GM12878 (cell line): ENCODE measurements around the gene RAD51B. TPM values are rescaled to one million over a fixed set of nuclear protein-coding genes. Genes with fewer than 3 reads are reported as not detected.

ENCODE experiments used
- ATAC-seq: fragments of 200-7000 bp; cut with Tn5 transposase; 3 replicates; pipeline ENCODE4 v1.9.1; 2020; ENCODE audit warnings: mild to moderate bottlenecking, moderate library complexity
- BruUV-seq: library from RNA; stranded (reverse); fragments of 400-500 nt; replicated peaks from 2 replicates; lab custom pipeline; 2021; lab: Mats Ljungman, UMichigan
- CTCF ChIA-PET: fragments of 300-600 bp; sonication (Branson Sonifier 250); formaldehyde crosslinking; extraction: SDS; loops from one replicate; lab custom pipeline; 2021; ENCODE audit warnings: inconsistent platforms; lab: Yijun Ruan, JAX
- POLR2A ChIA-PET: fragments of 350-600 bp; formaldehyde crosslinking; extraction: SDS; loops from one replicate; lab custom pipeline; 2021; ENCODE audit warnings: inconsistent platforms; lab: Charles Lee
- RAD21 ChIA-PET: fragments of 300-600 bp; sonication (Branson Sonifier 250); formaldehyde crosslinking; loops from one replicate; lab custom pipeline; 2023; ENCODE audit warnings: antibody characterized with exemption; ENCODE audit not compliant: unreplicated experiment; lab: Charles Lee
- SMC1A ChIA-PET: fragments of 300-600 bp; sonication (Branson Sonifier 250); formaldehyde crosslinking; loops from one replicate; lab custom pipeline; 2023; ENCODE audit not compliant: unreplicated experiment, uncharacterized antibody; lab: Charles Lee
- DNase-seq: peaks from one replicate; pipeline ENCODE4 v3.0.0-alpha.2; 2011; ENCODE audit warnings: low read depth, low spot score
- FAIRE-seq: peaks from 3 replicates; lab custom pipeline; 2011; peaks lifted over from hg19 to GRCh38; lab: Jason Lieb, UNC
- H2AFZ ChIP-seq: 2 replicates; pipeline ENCODE4 v1.6.0; 2011; ENCODE audit warnings: low read depth, low read length, control low read depth; ENCODE audit not compliant: control insufficient read depth
- H3K27ac ChIP-seq: 2 replicates; pipeline ENCODE4 v1.5.1; 2011; ENCODE audit warnings: control low read depth; ENCODE audit not compliant: control insufficient read depth, insufficient read depth
- H3K27me3 ChIP-seq, 2 experiments: replicated peaks in 1 of 2; 2 replicates each; pipeline versions ENCODE4 v1.6.0 to v1.6.1; 2011; ENCODE audit warnings: low read length in 1 of 2; ENCODE audit not compliant: control insufficient read depth in 2 of 2, insufficient read depth in 2 of 2
- H3K36me3 ChIP-seq, 2 experiments: 2 replicates each; pipeline ENCODE4 v1.5.1; 2011; ENCODE audit warnings: low read length in 1 of 2; ENCODE audit not compliant: control insufficient read depth in 2 of 2, insufficient read depth in 2 of 2
- H3K4me1 ChIP-seq: 2 replicates; pipeline ENCODE4 v1.6.1; 2011; ENCODE audit warnings: mild to moderate bottlenecking, low read length, moderate library complexity, mixed read lengths; ENCODE audit not compliant: control insufficient read depth, insufficient read depth
- H3K4me2 ChIP-seq: 2 replicates; pipeline ENCODE4 v1.6.0; 2011; ENCODE audit warnings: control low read depth; ENCODE audit not compliant: control insufficient read depth, insufficient read depth
- H3K4me3 ChIP-seq: fragments of 200-600 bp; sonication (generic); 2 replicates; pipeline ENCODE4 v1.5.1; 2016
- H3K79me2 ChIP-seq: 2 replicates; pipeline ENCODE4 v1.6.0; 2011; ENCODE audit warnings: low read length; ENCODE audit not compliant: control insufficient read depth, insufficient read depth
- H3K9ac ChIP-seq: 2 replicates; pipeline ENCODE4 v1.8.0; 2011; ENCODE audit warnings: low read length, control low read depth, mixed read lengths; ENCODE audit not compliant: control insufficient read depth, insufficient read depth
- H3K9me3 ChIP-seq: replicated peaks from 3 replicates; pipeline ENCODE4 v1.5.1; 2011; ENCODE audit warnings: mild to moderate bottlenecking, low read length; ENCODE audit not compliant: control insufficient read depth, insufficient read depth
- H4K20me1 ChIP-seq: 2 replicates; pipeline ENCODE4 v1.6.0; 2011; ENCODE audit not compliant: control insufficient read depth, insufficient read depth
- CBFB ChIP-seq: IDR thresholded peaks from 2 replicates; pipeline ENCODE4 v1.6.1; 2016; ENCODE audit warnings: antibody characterized with exemption, low read depth
- MTA2 ChIP-seq: fragments of 450-650 bp; IDR thresholded peaks from 2 replicates; pipeline ENCODE4 v1.6.1; 2016; ENCODE audit warnings: low read depth, mild to moderate bottlenecking, moderate library complexity
- NFIC ChIP-seq: IDR thresholded peaks from 2 replicates; pipeline ENCODE4 v1.6.1; 2012; ENCODE audit warnings: low read depth, mild to moderate bottlenecking, inconsistent platforms, low read length, moderate library complexity
- PAX5 ChIP-seq: IDR thresholded peaks from 2 replicates; pipeline ENCODE4 v1.6.1; 2011; ENCODE audit warnings: low read depth, low read length, borderline replicate concordance
- RB1 ChIP-seq: fragments of 450-650 bp; formaldehyde crosslinking; IDR thresholded peaks from 2 replicates; pipeline ENCODE4 v1.6.1; 2017; ENCODE audit warnings: mild to moderate bottlenecking, borderline replicate concordance
- ZNF274 ChIP-seq: IDR thresholded peaks from one replicate; pipeline ENCODE4 v1.8.0; 2011; ENCODE audit not compliant: insufficient read length, insufficient read depth
- WGBS: methylation state at CpG from one replicate; pipeline ENCODE4 v1.1.6; 2016; ENCODE audit warnings: low lambda C conversion rate; ENCODE audit not compliant: insufficient replicate concordance, insufficient coverage; ENCODE audit errors: missing lambda C conversion rate; 5-methylcytosine and 5-hydroxymethylcytosine counted together
- in situ Hi-C: fragments of 300-500 bp; cut with MboI; formaldehyde crosslinking; loops from 9 replicates; pipeline ENCODE4 v1.14.3; 2018; ENCODE audit warnings: mixed read lengths
- intact Hi-C: fragments of 100-400 bp; cut with micrococcal nuclease; formaldehyde crosslinking; loops from one replicate; pipeline ENCODE4 v1.14.2; 2022; ENCODE audit not compliant: unreplicated experiment
- polyA plus RNA-seq, 11 experiments: library from polyadenylated mRNA; depleted of rRNA in 4 of 11; unstranded in 6 of 11; stranded (reverse) in 5 of 11; fragments of >200 nt; fragmentation: Nextera tagmentation in 4 of 11; fragmentation: Illumina TruSeq in 1 of 11; extraction: Ambion mirVana in 4 of 11; extraction: Trizol in 1 of 11; gene quantifications; 1 replicate in 1 of 11; 2 replicates in 10 of 11; pipeline versions ENCODE4 v1.2.1 to v1.2.3, GENCODE V29; 2011 to 2016; ENCODE audit warnings: inconsistent platforms in 2 of 11, missing spikeins in 2 of 11, low read depth in 1 of 11
- total RNA-seq, 4 experiments: library from RNA; depleted of rRNA in 3 of 4; stranded (reverse); fragments of >200 nt in 3 of 4; fragmentation: Illumina TruSeq in 1 of 4; extraction: Trizol in 1 of 4; gene quantifications; 2 replicates each; pipeline versions ENCODE4 v1.2.1 to v1.2.3, GENCODE V29; 2013 to 2021
- TF ChIP-seq, protein P1 (sequence below): fragments of 450-650 bp; formaldehyde crosslinking; IDR thresholded peaks from 2 replicates; pipeline ENCODE4 v1.5.0; 2022; ENCODE audit warnings: mild to moderate bottlenecking, missing genetic modification characterization

RAD51B gene
- total and polyA plus RNA-seq, 10 of the 15 experiments (the other 5 are each of a cell fraction or from before 2014, with no cell fraction given), result 9.8 to 26.8 (median 21.3) TPM

DNA sequence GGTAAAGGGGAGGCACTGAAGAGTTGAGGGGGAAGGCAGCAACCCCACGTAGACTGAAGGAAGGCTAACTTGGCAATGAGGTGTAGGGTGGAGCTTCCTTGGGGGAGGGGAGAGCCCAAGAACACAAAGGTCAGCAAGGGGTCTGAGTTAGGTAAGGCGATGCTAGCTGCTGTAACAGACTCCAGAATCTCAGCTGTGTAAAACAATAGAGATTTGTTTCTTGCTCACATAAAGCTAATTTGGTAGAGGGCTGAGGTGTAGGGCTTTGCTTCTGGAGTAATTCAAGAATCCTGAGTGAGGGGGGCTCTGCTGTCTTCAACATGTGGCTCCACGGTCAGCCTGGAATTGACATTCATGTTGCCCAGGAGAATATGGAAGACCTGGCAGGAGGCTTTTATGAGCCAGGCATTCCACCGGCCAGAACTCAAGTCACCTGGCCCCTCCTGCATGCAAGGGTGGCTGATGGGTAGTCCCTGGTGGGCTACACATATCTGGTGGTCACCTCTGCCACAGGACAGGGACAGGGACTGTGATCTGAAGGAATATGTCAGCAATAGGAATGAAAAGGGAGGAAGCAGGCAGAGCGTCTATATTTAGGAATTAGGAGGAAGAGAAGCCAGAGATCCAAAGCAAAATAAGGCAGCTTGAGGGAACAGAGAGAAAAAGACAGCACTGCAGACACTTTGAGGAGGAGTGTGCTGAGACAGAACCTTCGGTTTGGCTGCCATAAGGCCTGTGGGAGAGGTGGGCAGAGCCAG is 819.6 kb downstream of the RAD51B start:
- 51% methylated on average over 6 of the region's 6 CpGs for WGBS
- no TSS peak for BruUV-seq
- Histone ChIP-seq H3K27me3 (no peaks in the 10 kb centered on the region), H3K27ac (no peak overlapping the region), H3K4me1 (no peaks in the 10 kb centered on the region), H3K4me2 (no peak overlapping the region), H2AFZ (no peak overlapping the region), H3K9ac (no peak overlapping the region), H3K4me3 (no peak overlapping the region), H3K36me3 (no peaks in the 10 kb centered on the region), H4K20me1 (no peaks in the 10 kb centered on the region)
- intact Hi-C loops, result no loop called here
- ChIA-PET POLR2A (interaction anchor here (0.6 to 1.6 kb wide), 2 partner anchors 9 to 13 kb away, joined by 3 to 5 read pairs; no protein-coding TSS in a partner anchor), SMC1A (interaction anchor here (0.5 to 2.1 kb wide), 3 partner anchors 10 to 52 kb away, joined by 3 to 7 read pairs (median 3); no protein-coding TSS in a partner anchor), CTCF (no interaction called here), RAD21 (no interaction called here)
- DNase-seq, result no peak
- ATAC-seq, result no peak
- FAIRE-seq, result no peak
- in situ Hi-C loops, result no loop called here
- TF ChIP-seq ZNF274 (no peak), CBFB (no peak), RB1 (no peak), MTA2 (no peak), NFIC (no peak), PAX5 (no peak)
- TF ChIP-seq, protein P1, sequence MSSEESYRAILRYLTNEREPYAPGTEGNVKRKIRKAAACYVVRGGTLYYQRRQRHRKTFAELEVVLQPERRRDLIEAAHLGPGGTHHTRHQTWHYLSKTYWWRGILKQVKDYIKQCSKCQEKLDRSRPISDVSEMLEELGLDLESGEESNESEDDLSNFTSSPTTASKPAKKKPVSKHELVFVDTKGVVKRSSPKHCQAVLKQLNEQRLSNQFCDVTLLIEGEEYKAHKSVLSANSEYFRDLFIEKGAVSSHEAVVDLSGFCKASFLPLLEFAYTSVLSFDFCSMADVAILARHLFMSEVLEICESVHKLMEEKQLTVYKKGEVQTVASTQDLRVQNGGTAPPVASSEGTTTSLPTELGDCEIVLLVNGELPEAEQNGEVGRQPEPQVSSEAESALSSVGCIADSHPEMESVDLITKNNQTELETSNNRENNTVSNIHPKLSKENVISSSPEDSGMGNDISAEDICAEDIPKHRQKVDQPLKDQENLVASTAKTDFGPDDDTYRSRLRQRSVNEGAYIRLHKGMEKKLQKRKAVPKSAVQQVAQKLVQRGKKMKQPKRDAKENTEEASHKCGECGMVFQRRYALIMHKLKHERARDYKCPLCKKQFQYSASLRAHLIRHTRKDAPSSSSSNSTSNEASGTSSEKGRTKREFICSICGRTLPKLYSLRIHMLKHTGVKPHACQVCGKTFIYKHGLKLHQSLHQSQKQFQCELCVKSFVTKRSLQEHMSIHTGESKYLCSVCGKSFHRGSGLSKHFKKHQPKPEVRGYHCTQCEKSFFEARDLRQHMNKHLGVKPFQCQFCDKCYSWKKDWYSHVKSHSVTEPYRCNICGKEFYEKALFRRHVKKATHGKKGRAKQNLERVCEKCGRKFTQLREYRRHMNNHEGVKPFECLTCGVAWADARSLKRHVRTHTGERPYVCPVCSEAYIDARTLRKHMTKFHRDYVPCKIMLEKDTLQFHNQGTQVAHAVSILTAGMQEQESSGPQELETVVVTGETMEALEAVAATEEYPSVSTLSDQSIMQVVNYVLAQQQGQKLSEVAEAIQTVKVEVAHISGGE (CRISPR knock-in tag), result no peak
- TF ChIP-seq, all 136 proteins: peak for 0
- Histone ChIP-seq H3K79me2 (no peaks in the 10 kb centered on the region), H3K9me3 (no peaks in the 10 kb centered on the region; the same call in 1 of the 3 replicates)
